GM18505 (cell line): ENCODE measurements around the gene SNTA1.
"Not testable (repeated sequence)": the region's sequence is repeated elsewhere in the genome, so short reads cannot be mapped to it uniquely, and the experiment has no call there.

ENCODE experiments used
- ATAC-seq: cut with Tn5 transposase; IDR thresholded peaks from one replicate; pipeline ENCODE4 v1.9.1; 2021; ENCODE audit not compliant: unreplicated experiment
- POLR2A ChIP-seq: IDR thresholded peaks from 4 replicates; pipeline ENCODE4 v1.6.1; 2011; ENCODE audit warnings: borderline replicate concordance; ENCODE audit not compliant: insufficient read depth, insufficient read length; ENCODE audit errors: extremely low read depth

The SNTA1 gene

GRCh38 chr20:33445881-33446625 is 2.5 kb upstream of the SNTA1 start:
- ATAC-seq = no peak
- TF ChIP-seq POLR2A = no peak

- no peak for ATAC-seq
- no peak for TF ChIP-seq POLR2A
These were observed 1.4 kb upstream of the SNTA1 start for GRCh38 chr20:33444797-33445560.

GRCh38 chr20:33443006-33443511 is 504 bp downstream of the SNTA1 start:
- TF ChIP-seq POLR2A = no peak
- peak; percentile 25 for ATAC-seq

- ATAC-seq = no peak
- no peak for TF ChIP-seq POLR2A
These were observed 1.2 kb downstream of the SNTA1 start for GRCh38 chr20:33442136-33443005.

- TF ChIP-seq POLR2A = no peak
- no peak for ATAC-seq
These were observed 2.2 kb downstream of the SNTA1 start for GRCh38 chr20:33441142-33441955.

- not testable (repeated sequence) for ATAC-seq
These were observed 3.0 kb downstream of the SNTA1 start for GRCh38 chr20:33440562-33440961.

GRCh38 chr20:33438481-33438880 is 5.1 kb downstream of the SNTA1 start:
- ATAC-seq = no peak
- no peak for TF ChIP-seq POLR2A

GRCh38 chr20:33437141-33437911 is 6.2 kb downstream of the SNTA1 start:
- ATAC-seq = no peak
- TF ChIP-seq POLR2A = no peak

GRCh38 chr20:33434434-33434833 is 9.1 kb downstream of the SNTA1 start:
- TF ChIP-seq POLR2A = no peak
- no peak for ATAC-seq

GRCh38 chr20:33433465-33434234 is 9.9 kb downstream of the SNTA1 start:
- no peak for ATAC-seq
- no peak for TF ChIP-seq POLR2A

- no peak for TF ChIP-seq POLR2A
- ATAC-seq = no peak
These were observed 11.7 kb downstream of the SNTA1 start for GRCh38 chr20:33431797-33432381.

- not testable (repeated sequence) for ATAC-seq
These were observed 19.7 kb downstream of the SNTA1 start for GRCh38 chr20:33423875-33424274.
